Measurements from ENCODE around the gene TLK2.

- TF ChIP-seq CTCF (optimal IDR thresholded peaks at IDR 0.05 in 1 of 3, IDR thresholded peaks at IDR 0.05 in 1 of 3, conservative IDR thresholded peaks at IDR 0.05 in 1 of 3; ENCODE audit: extremely low read depth in 1 of 3, insufficient read depth in 2 of 3, low read length in 3 of 3), result no peak
- no peak for TF ChIP-seq EZH2 (IDR thresholded peaks at IDR 0.05; ENCODE audit: low read length)
Observed at GRCh38 chr17:62655656-62656055, 177.0 kb downstream of the TLK2 start.

All from keratinocyte (primary cell).